H1 (cell line): Measurements from ENCODE around the gene BCL11A. TPM values are rescaled to one million over a fixed set of nuclear protein-coding genes. Genes with fewer than 3 reads are reported as not detected.

Experiments
- ASH2L ChIP-seq: fragments of 200-600, 300-600 bp; sonication (generic); IDR thresholded peaks from one replicate; pipeline ENCODE4 v1.7.1; 2017; ENCODE audit warnings: low read length
- CTCF ChIP-seq, 3 experiments: IDR thresholded peaks; 1 replicate in 2 of 3; 2 replicates in 1 of 3; pipeline versions ENCODE4 v1.5.1 to v1.6.1; 2011; ENCODE audit warnings: low read length in 3 of 3, mild to moderate bottlenecking in 3 of 3, inconsistent platforms in 2 of 3, low read depth in 1 of 3, moderate library complexity in 1 of 3; ENCODE audit not compliant: insufficient read depth in 1 of 3; ENCODE audit errors: control extremely low read depth in 1 of 3
- EP300 ChIP-seq, 2 experiments: IDR thresholded peaks; 1 replicate in 1 of 2; 2 replicates in 1 of 2; pipeline ENCODE4 v1.6.1; 2011 to 2012; ENCODE audit warnings: low read depth in 2 of 2, low read length in 2 of 2, mild to moderate bottlenecking in 2 of 2, borderline replicate concordance in 1 of 2, inconsistent platforms in 1 of 2, moderate library complexity in 1 of 2
- FOSL1 ChIP-seq: IDR thresholded peaks from 2 replicates; pipeline ENCODE4 v1.6.1; 2011; ENCODE audit warnings: mild to moderate bottlenecking, low read depth, low read length, moderate library complexity; ENCODE audit not compliant: insufficient read depth
- JUN ChIP-seq: IDR thresholded peaks from 2 replicates; pipeline ENCODE4 v1.6.1; 2011; ENCODE audit warnings: low read depth, mild to moderate bottlenecking, improper control_type of control experiment, low read length
- NANOG ChIP-seq: IDR thresholded peaks from 2 replicates; pipeline ENCODE4 v1.6.1; 2011; ENCODE audit warnings: low read length, low read depth, mild to moderate bottlenecking, inconsistent platforms; ENCODE audit not compliant: insufficient read depth, poor library complexity, severe bottlenecking
- POLR2AphosphoS5 ChIP-seq: IDR thresholded peaks from 2 replicates; pipeline ENCODE4 v1.6.1; 2011; ENCODE audit warnings: low read depth, low read length
- RBBP5 ChIP-seq: IDR thresholded peaks from 2 replicates; pipeline ENCODE4 v1.7.1; 2012; ENCODE audit warnings: low read depth, mild to moderate bottlenecking, inconsistent platforms, low read length, moderate library complexity, borderline replicate concordance
- SIX5 ChIP-seq: IDR thresholded peaks from 2 replicates; pipeline ENCODE4 v1.6.1; 2011; ENCODE audit warnings: mild to moderate bottlenecking, low read depth, low read length
- SP1 ChIP-seq: IDR thresholded peaks from 2 replicates; pipeline ENCODE4 v1.6.1; 2011; ENCODE audit warnings: low read depth, low read length
- SRF ChIP-seq: IDR thresholded peaks from 2 replicates; pipeline ENCODE4 v1.6.1; 2011; ENCODE audit warnings: mild to moderate bottlenecking, low read depth, low read length, moderate library complexity
- TCF12 ChIP-seq: IDR thresholded peaks from 2 replicates; pipeline ENCODE4 v1.6.1; 2011; ENCODE audit warnings: low read depth, mild to moderate bottlenecking, low read length
- polyA plus RNA-seq, 7 experiments: library from polyadenylated mRNA; depleted of rRNA in 3 of 7; stranded (reverse) in 5 of 7; unstranded in 2 of 7; fragments of >200 nt in 5 of 7; fragments of 200-250 nt in 2 of 7; gene quantifications; 1 replicate in 5 of 7; 2 replicates in 1 of 7; 4 replicates in 1 of 7; pipeline versions ENCODE4 v1.2.1 to v1.2.3, GENCODE V29; 2011 to 2013; ENCODE audit warnings: missing spikeins in 2 of 7, mixed read lengths in 2 of 7
- total RNA-seq: library from RNA; stranded (reverse); fragmentation: NEBNext Ultra II Directional; extraction: Animal tissue kit (Norgen Biotek cat#: 25700); gene quantifications from 2 replicates; pipeline ENCODE4 v1.2.1, GENCODE V29; 2021

Gene BCL11A
- total and polyA plus RNA-seq, 2 of the 8 experiments (the other 6 are each of a cell fraction or from before 2014, with no cell fraction given), result 11.9 to 59.3 TPM

DNA sequence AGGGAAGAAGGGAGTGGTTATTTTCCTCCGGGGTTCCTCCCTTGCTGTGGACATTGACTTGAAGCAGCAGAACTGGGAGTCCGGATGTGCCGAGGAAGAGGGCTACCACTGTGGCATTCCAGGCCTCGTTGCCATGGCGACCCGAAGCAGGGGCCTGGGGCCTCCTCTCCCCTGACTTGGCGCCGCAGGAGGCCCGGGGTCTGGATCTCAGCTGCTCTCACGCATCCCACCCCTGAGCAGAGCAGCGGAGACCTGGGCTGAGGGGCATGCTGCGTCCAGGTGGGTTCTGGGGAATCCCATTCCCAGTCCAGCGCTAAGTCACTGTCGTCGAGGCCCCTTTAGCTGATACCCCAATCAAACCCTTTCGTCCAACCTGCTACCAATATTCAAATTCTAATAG is 100.2 kb downstream of the BCL11A start (continued):
- TF ChIP-seq CTCF (IDR thresholded peaks at IDR 0.05; ENCODE audit: control extremely low read depth in 1 of 3, insufficient read depth in 1 of 3, low read depth in 1 of 3, low read length in 3 of 3) (no peak), POLR2AphosphoS5 (peak; percentile 65; the same call in 1 of the 2 replicates), ASH2L (peak; percentile 68), TCF12 (0 out of 2 replicates have a peak, but pooled peaks have one; percentile 53), SIX5 (no peak), FOSL1 (no peak), SP1 (peak; percentile 91), JUN (no peak), NANOG (no peak), SRF (peak; percentile 41; the same call in 1 of the 2 replicates), EP300 (IDR thresholded peaks at IDR 0.05; ENCODE audit: borderline replicate concordance in 1 of 2, low read depth in 2 of 2, low read length in 2 of 2) (peak in 1 of 2 experiments; percentile 72; a peak in 1 of 3 replicates), RBBP5 (peak; percentile 46; the same call in 1 of the 2 replicates)
